ENCODE measurements around the gene CLDN18. TPM values are rescaled to one million over a fixed set of nuclear protein-coding genes. Genes with fewer than 3 reads are reported as not detected.
A peak's percentile ranks its signal among the peaks of the same experiment; 100 is the strongest.

CLDN18 gene
- total RNA-seq, 2 donors from 2014 or later: 0.57 TPM; not detected in 1

DNA sequence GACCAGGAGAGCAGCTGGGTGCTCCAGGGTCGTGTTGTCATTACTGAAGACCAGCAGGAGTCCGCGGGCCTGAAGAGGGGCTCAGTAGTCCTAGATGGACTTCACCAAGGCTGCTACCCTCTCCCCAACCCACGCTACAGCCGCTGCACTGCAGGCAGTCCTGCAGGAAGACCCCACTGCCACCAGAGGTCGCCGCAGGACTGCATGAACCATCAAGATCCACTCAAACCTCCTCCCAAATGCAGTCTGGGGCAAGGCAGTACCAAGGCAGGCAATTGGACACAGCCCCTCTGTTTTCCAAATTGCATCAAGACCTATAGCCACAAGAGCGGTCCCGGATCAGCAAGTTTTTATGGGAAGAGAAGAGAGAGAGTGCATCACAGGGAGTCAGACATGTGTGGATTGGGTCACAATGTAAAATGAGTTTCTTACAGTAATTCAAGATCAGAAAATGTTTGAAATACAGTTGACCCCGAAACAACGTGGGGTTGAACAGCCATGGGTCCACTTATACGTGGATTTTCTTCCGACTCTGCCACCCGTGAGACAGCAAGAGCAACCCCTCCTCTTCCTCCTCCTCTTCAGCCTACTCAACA, 58.7 kb downstream of the CLDN18 start:
- Histone ChIP-seq H3K36me3 (no peaks in the 10 kb centered on the region), H3K27ac (no peak overlapping the region), H3K27me3 (replicated peaks; ENCODE audit: insufficient read depth) (no peaks in the 10 kb centered on the region), H3K4me3 (no peak overlapping the region), H3K4me1 (replicated peaks) (no peaks in the 10 kb centered on the region), H3K9me3 (no peaks in the 10 kb centered on the region)
- DNase-seq (ENCODE audit: low spot score): peak; percentile 69
- whole genome bisulfite sequencing: 25% methylated on average over 14 of the region's 14 CpGs
- intact Hi-C loops (cut with DNase I): loop anchor here (2.0 kb wide), 1 partner anchor 50 kb away; no protein-coding TSS in a partner anchor
- TF ChIP-seq, protein P1, sequence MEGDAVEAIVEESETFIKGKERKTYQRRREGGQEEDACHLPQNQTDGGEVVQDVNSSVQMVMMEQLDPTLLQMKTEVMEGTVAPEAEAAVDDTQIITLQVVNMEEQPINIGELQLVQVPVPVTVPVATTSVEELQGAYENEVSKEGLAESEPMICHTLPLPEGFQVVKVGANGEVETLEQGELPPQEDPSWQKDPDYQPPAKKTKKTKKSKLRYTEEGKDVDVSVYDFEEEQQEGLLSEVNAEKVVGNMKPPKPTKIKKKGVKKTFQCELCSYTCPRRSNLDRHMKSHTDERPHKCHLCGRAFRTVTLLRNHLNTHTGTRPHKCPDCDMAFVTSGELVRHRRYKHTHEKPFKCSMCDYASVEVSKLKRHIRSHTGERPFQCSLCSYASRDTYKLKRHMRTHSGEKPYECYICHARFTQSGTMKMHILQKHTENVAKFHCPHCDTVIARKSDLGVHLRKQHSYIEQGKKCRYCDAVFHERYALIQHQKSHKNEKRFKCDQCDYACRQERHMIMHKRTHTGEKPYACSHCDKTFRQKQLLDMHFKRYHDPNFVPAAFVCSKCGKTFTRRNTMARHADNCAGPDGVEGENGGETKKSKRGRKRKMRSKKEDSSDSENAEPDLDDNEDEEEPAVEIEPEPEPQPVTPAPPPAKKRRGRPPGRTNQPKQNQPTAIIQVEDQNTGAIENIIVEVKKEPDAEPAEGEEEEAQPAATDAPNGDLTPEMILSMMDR (IDR thresholded peaks at IDR 0.05): peak; percentile 87 to 96 (median 93)
- no peak for TF ChIP-seq POLR2A (IDR thresholded peaks at IDR 0.05)
- TF ChIP-seq POLR2AphosphoS5 (IDR thresholded peaks at IDR 0.05): peak; percentile 40

GRCh38 chr3:138070006-138070405, 60.0 kb downstream of the CLDN18 start:
- H3K36me3 ChIP-seq: no peaks in the 10 kb centered on the region
- no peaks in the 10 kb centered on the region for H3K27me3 ChIP-seq (replicated peaks; ENCODE audit: insufficient read depth)
- TF ChIP-seq POLR2A (IDR thresholded peaks at IDR 0.05) (no peak), POLR2AphosphoS5 (IDR thresholded peaks at IDR 0.05) (no peak)
- TF ChIP-seq, protein P1 (IDR thresholded peaks at IDR 0.05): no peak
- no peak overlapping the region for H3K27ac ChIP-seq
- no peaks in the 10 kb centered on the region for H3K4me1 ChIP-seq (replicated peaks)
- intact Hi-C loops (cut with DNase I): no loop called here
- WGBS: 65% methylated on average over 4 of the region's 4 CpGs
- no peak overlapping the region for H3K4me3 ChIP-seq
- H3K9me3 ChIP-seq: no peaks in the 10 kb centered on the region
- DNase-seq (ENCODE audit: low spot score): no peak

DNA sequence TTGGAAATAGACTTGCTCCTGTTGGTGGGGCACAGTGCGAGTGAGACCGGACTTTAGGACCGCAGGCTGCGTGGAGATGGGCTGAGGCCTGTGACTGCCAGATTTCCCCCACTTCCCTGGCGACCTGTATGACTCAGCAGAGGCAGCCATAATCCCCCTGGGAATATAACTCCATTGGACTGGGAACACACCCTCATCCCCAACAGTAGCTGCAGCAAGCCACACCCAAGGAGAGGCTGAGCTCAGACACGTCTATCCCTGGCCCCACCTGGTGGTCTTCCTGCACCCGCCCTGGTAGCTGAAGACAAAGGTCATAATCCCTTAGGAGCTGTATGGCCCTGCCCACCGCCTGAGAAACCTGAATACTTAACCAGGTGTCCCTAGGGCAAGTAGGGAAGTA, 62.8 kb downstream of the CLDN18 start:
- TF ChIP-seq POLR2AphosphoS5 (IDR thresholded peaks at IDR 0.05) (no peak), POLR2A (IDR thresholded peaks at IDR 0.05) (no peak)
- TF ChIP-seq, protein P1 (IDR thresholded peaks at IDR 0.05): no peak
- intact Hi-C loops (cut with DNase I): no loop called here
- H3K4me3 ChIP-seq: no peak overlapping the region
- H3K9me3 ChIP-seq: no peaks in the 10 kb centered on the region
- 83% methylated on average over 8 of the region's 8 CpGs for WGBS
- H3K4me1 ChIP-seq (replicated peaks): no peaks in the 10 kb centered on the region
- H3K27me3 ChIP-seq (replicated peaks; ENCODE audit: insufficient read depth): no peaks in the 10 kb centered on the region
- DNase-seq (ENCODE audit: low spot score): no peak
- no peaks in the 10 kb centered on the region for H3K36me3 ChIP-seq
- no peak overlapping the region for H3K27ac ChIP-seq

DNA sequence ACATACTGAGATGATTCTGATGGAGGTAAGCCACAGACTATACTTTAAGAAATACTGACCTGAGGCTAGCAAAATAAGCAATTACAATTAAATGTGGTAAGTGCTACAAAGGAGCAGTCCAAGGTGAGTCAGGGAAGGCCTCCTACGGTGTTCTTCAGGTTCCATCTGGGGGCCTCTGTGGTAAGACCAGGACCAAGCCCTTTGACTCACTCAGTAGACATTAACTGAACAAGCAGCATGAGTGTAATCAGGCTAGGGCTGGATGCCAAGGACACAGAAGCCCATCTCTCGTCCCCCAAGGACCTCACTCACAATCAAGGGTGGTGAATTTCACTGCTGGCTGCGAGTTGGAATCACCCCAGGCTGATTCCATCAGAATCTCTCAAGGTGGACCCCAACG, 68.1 kb downstream of the CLDN18 start:
- WGBS: 82% methylated on average over 4 of the region's 4 CpGs
- Histone ChIP-seq H3K4me3 (no peak overlapping the region), H3K9me3 (no peaks in the 10 kb centered on the region), H3K36me3 (no peaks in the 10 kb centered on the region), H3K4me1 (replicated peaks) (no peaks in the 10 kb centered on the region), H3K27me3 (replicated peaks; ENCODE audit: insufficient read depth) (no peaks in the 10 kb centered on the region), H3K27ac (no peak overlapping the region)
- TF ChIP-seq POLR2A (IDR thresholded peaks at IDR 0.05) (no peak), POLR2AphosphoS5 (IDR thresholded peaks at IDR 0.05) (no peak)
- TF ChIP-seq, protein P1 (IDR thresholded peaks at IDR 0.05): no peak
- DNase-seq (ENCODE audit: low spot score): no peak
- intact Hi-C loops (cut with DNase I): no loop called here

- Histone ChIP-seq H3K27ac (no peak overlapping the region), H3K9me3 (no peaks in the 10 kb centered on the region), H3K36me3 (no peaks in the 10 kb centered on the region), H3K4me3 (no peak overlapping the region), H3K27me3 (replicated peaks; ENCODE audit: insufficient read depth) (no peaks in the 10 kb centered on the region), H3K4me1 (replicated peaks) (no peaks in the 10 kb centered on the region)
- no peak for TF ChIP-seq POLR2A (IDR thresholded peaks at IDR 0.05)
- TF ChIP-seq POLR2AphosphoS5 (IDR thresholded peaks at IDR 0.05): no peak
- TF ChIP-seq, protein P1 (IDR thresholded peaks at IDR 0.05): no peak
- no peak for DNase-seq (ENCODE audit: low spot score)
- intact Hi-C loops (cut with DNase I): no loop called here
- 83% methylated on average over 1 of the region's 1 CpG for WGBS
Observed at GRCh38 chr3:138078901-138079344, 69.0 kb downstream of the CLDN18 start.

All from prostate gland (tissue), 2 donors.